Activated CD8-positive, alpha-beta memory T cell treated with anti-CD3 and anti-CD28 coated beads for 48 hours (primary cell): ENCODE results near the gene MTM1.

Experiments used
- DNase-seq, 3 experiments: peaks; one replicate each; pipeline ENCODE4 v3.0.0-alpha.2; 2020; ENCODE audit warnings: low read depth in 2 of 3, low spot score in 2 of 3

Gene MTM1

GRCh38 chrX:150599226-150599625, 30.8 kb downstream of the MTM1 start:
- no peak for DNase-seq

GRCh38 chrX:150602296-150602695, 33.9 kb downstream of the MTM1 start:
- DNase-seq = no peak

GRCh38 chrX:150602743-150603142, 34.3 kb downstream of the MTM1 start:
- DNase-seq = no peak

- DNase-seq = no peak
Measured at GRCh38 chrX:150605603-150606002, 37.2 kb downstream of the MTM1 start.

- no peak for DNase-seq
Measured at GRCh38 chrX:150607201-150607600, 38.8 kb downstream of the MTM1 start.

- no peak for DNase-seq
Measured at GRCh38 chrX:150610043-150610442, 41.6 kb downstream of the MTM1 start.

GRCh38 chrX:150610446-150610845, 42.0 kb downstream of the MTM1 start:
- no peak for DNase-seq

- no peak for DNase-seq
Measured at GRCh38 chrX:150615356-150615755, 46.9 kb downstream of the MTM1 start.

GRCh38 chrX:150616179-150616862, 47.9 kb downstream of the MTM1 start:
- no peak for DNase-seq

GRCh38 chrX:150616863-150617198, 48.4 kb downstream of the MTM1 start:
- DNase-seq = no peak

GRCh38 chrX:150621652-150622051, 53.2 kb downstream of the MTM1 start:
- DNase-seq = no peak

GRCh38 chrX:150623583-150623982, 55.2 kb downstream of the MTM1 start:
- no peak for DNase-seq

- no peak for DNase-seq
Measured at GRCh38 chrX:150625097-150625496, 56.7 kb downstream of the MTM1 start.

- DNase-seq = no peak
Measured at GRCh38 chrX:150625875-150626274, 57.5 kb downstream of the MTM1 start.

- DNase-seq = no peak
Measured at GRCh38 chrX:150627957-150628356, 59.5 kb downstream of the MTM1 start.

GRCh38 chrX:150635952-150636351, 67.5 kb downstream of the MTM1 start:
- DNase-seq = no peak

- no peak for DNase-seq
Measured at GRCh38 chrX:150642423-150642822, 74.0 kb downstream of the MTM1 start.

- no peak for DNase-seq
Measured at GRCh38 chrX:150643271-150643670, 74.8 kb downstream of the MTM1 start.

- DNase-seq = no peak
Measured at GRCh38 chrX:150643958-150644357, 75.5 kb downstream of the MTM1 start.

GRCh38 chrX:150644422-150644821, 76.0 kb downstream of the MTM1 start:
- no peak for DNase-seq

GRCh38 chrX:150647331-150647730, 78.9 kb downstream of the MTM1 start:
- DNase-seq = no peak

GRCh38 chrX:150648296-150648940, 80.0 kb downstream of the MTM1 start:
- no peak for DNase-seq
